Duodenal mucosa (tissue), 2 donors: ENCODE data around the gene TAB2.
"Not testable (repeated sequence)": the region's sequence is repeated elsewhere in the genome, so short reads cannot be mapped to it uniquely, and the experiment has no call there.

Experiments
- H3K27ac ChIP-seq: one replicate; pipeline ENCODE4 v1.7.0; 2013; ENCODE audit warnings: low read depth, low read length
- H3K27me3 ChIP-seq, 2 donors: one replicate each; pipeline ENCODE4 v1.7.0; 2013; ENCODE audit warnings: low read length in 2 of 2, control low read depth in 1 of 2; ENCODE audit not compliant: insufficient read depth in 2 of 2, control insufficient read depth in 1 of 2
- H3K36me3 ChIP-seq, 2 donors: one replicate each; pipeline ENCODE4 v1.7.0; 2013; ENCODE audit warnings: low read length in 2 of 2, control low read depth in 1 of 2; ENCODE audit not compliant: insufficient read depth in 2 of 2, control insufficient read depth in 1 of 2
- H3K4me1 ChIP-seq, 2 donors: one replicate each; pipeline ENCODE4 v1.7.0; 2013; ENCODE audit warnings: low read length in 2 of 2, control low read depth in 1 of 2; ENCODE audit not compliant: insufficient read depth in 2 of 2, control insufficient read depth in 1 of 2
- H3K4me3 ChIP-seq, 2 donors: one replicate each; pipeline ENCODE4 v1.7.0; 2013; ENCODE audit warnings: low read length in 2 of 2, low read depth in 1 of 2
- H3K9ac ChIP-seq, 2 donors: one replicate each; pipeline ENCODE4 v1.7.0; 2013; ENCODE audit warnings: low read length in 2 of 2, low read depth in 1 of 2
- H3K9me3 ChIP-seq, 2 donors: one replicate each; pipeline ENCODE4 v1.7.0; 2013; ENCODE audit warnings: low read length in 2 of 2, control low read depth in 1 of 2; ENCODE audit not compliant: control insufficient read depth in 1 of 2

The TAB2 gene

GRCh38 chr6:149435919-149436586, 118.5 kb downstream of the TAB2 start:
- Histone ChIP-seq H3K9ac (no peak overlapping the region), H3K36me3 (no peaks in the 10 kb centered on the region), H3K9me3 (no peaks in the 10 kb centered on the region), H3K4me1 (peaks cover 0 to 3% of the 10 kb centered on the region in 2 donors), H3K4me3 (no peak overlapping the region), H3K27me3 (no peaks in the 10 kb centered on the region), H3K27ac (no peak overlapping the region)

DNA sequence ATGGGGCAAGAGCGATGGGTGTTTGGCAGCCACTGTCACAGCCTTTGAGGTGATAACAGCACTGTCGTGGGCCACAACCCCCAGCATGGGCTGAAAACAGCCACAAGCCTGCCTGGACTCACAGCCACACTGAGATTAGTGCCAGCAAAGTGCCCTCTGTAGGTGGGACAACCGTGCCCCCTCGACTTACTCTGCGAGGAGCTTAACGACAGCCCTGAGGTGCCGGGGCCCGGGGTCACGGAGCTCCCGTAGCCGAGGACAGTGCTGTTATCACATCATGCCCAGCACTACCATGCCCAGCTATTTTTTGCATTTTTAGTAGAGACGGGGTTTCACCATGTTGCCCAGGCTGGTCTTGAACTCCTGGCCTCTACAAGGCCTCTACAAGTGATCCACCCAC, 119.1 kb downstream of the TAB2 start:
- Histone ChIP-seq H3K27ac (no peak overlapping the region), H3K36me3 (no peaks in the 10 kb centered on the region), H3K9ac (no peak overlapping the region), H3K4me3 (no peak overlapping the region), H3K27me3 (no peaks in the 10 kb centered on the region), H3K9me3 (no peaks in the 10 kb centered on the region), H3K4me1 (peaks cover 3 to 4% of the 10 kb centered on the region in 2 donors)

GRCh38 chr6:149437212-149437611, 119.7 kb downstream of the TAB2 start:
- no peaks in the 10 kb centered on the region for H3K36me3 ChIP-seq
- H3K27ac ChIP-seq: no peak overlapping the region
- H3K27me3 ChIP-seq: no peaks in the 10 kb centered on the region
- no peaks in the 10 kb centered on the region for H3K9me3 ChIP-seq
- H3K4me3 ChIP-seq: no peak overlapping the region
- H3K4me1 ChIP-seq: peaks cover 0 to 7% of the 10 kb centered on the region in 2 donors
- H3K9ac ChIP-seq: no peak overlapping the region

- Histone ChIP-seq H3K9ac (no peak overlapping the region), H3K4me1 (peaks cover 0 to 7% of the 10 kb centered on the region in 2 donors), H3K27me3 (no peaks in the 10 kb centered on the region), H3K36me3 (no peaks in the 10 kb centered on the region), H3K4me3 (no peak overlapping the region), H3K9me3 (no peaks in the 10 kb centered on the region), H3K27ac (no peak overlapping the region)
Observed at GRCh38 chr6:149438855-149439254, 121.3 kb downstream of the TAB2 start.

DNA sequence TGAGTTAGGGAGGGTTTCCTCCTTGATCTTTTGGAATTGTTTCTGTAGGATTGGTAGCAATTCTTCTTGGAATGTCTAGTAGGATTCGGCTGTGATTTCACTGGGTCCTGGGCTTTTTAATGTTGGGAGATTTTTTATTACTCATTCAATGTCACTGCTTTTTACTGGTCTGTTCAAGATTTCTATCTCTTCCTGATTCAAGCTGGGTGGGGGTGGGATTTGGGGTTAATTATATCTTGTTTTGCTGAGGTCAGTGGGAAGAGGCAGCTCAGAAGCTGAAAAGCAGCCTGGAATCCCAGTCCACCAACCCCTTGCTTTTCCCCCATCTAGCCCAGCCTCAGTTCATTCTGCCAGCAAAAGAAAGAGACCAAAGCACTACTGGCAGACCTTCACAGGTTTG, 122.1 kb downstream of the TAB2 start:
- Histone ChIP-seq H3K4me3 (no peak overlapping the region), H3K9ac (no peak overlapping the region), H3K4me1 (peaks cover 0 to 7% of the 10 kb centered on the region in 2 donors), H3K27ac (no peak overlapping the region), H3K27me3 (no peaks in the 10 kb centered on the region), H3K9me3 (no peaks in the 10 kb centered on the region), H3K36me3 (no peaks in the 10 kb centered on the region)

GRCh38 chr6:149440735-149441671, 123.5 kb downstream of the TAB2 start:
- Histone ChIP-seq H3K9ac (no peak overlapping the region), H3K27me3 (no peaks in the 10 kb centered on the region), H3K27ac (no peak overlapping the region), H3K4me1 (peaks cover 0 to 7% of the 10 kb centered on the region in 2 donors), H3K9me3 (no peaks in the 10 kb centered on the region), H3K4me3 (no peak overlapping the region), H3K36me3 (no peaks in the 10 kb centered on the region)

GRCh38 chr6:149441740-149442139, 124.2 kb downstream of the TAB2 start:
- Histone ChIP-seq H3K36me3 (no peaks in the 10 kb centered on the region), H3K9me3 (no peaks in the 10 kb centered on the region), H3K4me1 (peaks cover 0 to 7% of the 10 kb centered on the region in 2 donors), H3K27me3 (no peaks in the 10 kb centered on the region), H3K4me3 (no peak overlapping the region), H3K27ac (no peak overlapping the region), H3K9ac (no peak overlapping the region)

GRCh38 chr6:149443411-149444181, 126.1 kb downstream of the TAB2 start:
- Histone ChIP-seq H3K36me3 (no peaks in the 10 kb centered on the region), H3K9me3 (no peaks in the 10 kb centered on the region), H3K27me3 (no peaks in the 10 kb centered on the region), H3K9ac (no peak overlapping the region), H3K4me1 (peaks cover 0 to 7% of the 10 kb centered on the region in 2 donors), H3K4me3 (no peak overlapping the region), H3K27ac (no peak overlapping the region)

GRCh38 chr6:149444360-149445094, 127.0 kb downstream of the TAB2 start:
- not testable (repeated sequence) for H3K27me3 ChIP-seq, H3K9ac ChIP-seq, H3K27ac ChIP-seq, H3K9me3 ChIP-seq, H3K4me1 ChIP-seq, H3K4me3 ChIP-seq, H3K36me3 ChIP-seq
